HG03139 (cell line): ENCODE measurements around the gene BLVRA.
"Not testable (repeated sequence)": the region's sequence is repeated elsewhere in the genome, so short reads cannot be mapped to it uniquely, and the experiment has no call there.

ENCODE experiments used
- ATAC-seq: cut with Tn5 transposase; IDR thresholded peaks from one replicate; pipeline ENCODE4 v1.9.1; 2021; ENCODE audit not compliant: unreplicated experiment

BLVRA gene

DNA sequence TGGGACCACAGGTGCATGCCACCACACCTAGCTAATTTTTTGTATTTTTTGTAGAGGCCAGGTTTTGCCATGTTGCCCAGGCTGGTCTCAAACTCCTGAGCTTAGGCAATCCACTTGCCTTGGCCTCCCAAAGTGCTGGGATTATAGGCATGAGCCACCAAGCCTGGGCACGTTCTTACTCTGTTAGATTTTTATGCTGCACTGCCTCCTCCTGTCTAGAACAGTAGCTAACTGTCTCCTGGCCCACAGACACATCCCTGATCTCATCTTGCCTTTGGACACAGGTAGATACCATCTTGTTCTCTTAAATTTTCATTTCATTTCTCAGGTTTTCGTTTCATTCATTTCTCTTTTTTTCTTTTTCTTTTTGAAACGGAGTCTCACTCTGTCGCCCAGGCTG, 41.1 kb downstream of the BLVRA start:
- no peak for ATAC-seq

DNA sequence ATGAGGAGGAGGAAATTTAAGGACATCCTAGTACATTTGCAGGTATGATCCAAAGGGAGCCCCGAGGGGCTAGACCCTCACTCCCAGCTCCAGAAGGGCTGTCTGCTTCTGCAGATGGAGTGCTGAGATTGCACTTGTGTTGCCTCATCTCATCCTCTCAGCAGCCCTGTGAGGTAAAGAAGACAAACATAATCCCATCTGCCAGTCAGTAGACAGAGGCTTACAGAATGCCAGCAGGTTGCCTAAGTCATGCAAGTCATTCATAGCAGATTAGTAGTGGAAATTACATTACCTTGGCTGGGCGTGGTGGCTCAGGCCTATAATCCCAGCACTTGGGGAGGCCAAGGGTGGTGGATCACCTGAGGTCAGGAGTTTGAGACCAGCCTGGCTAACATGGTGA, 45.4 kb downstream of the BLVRA start:
- ATAC-seq: no peak

DNA sequence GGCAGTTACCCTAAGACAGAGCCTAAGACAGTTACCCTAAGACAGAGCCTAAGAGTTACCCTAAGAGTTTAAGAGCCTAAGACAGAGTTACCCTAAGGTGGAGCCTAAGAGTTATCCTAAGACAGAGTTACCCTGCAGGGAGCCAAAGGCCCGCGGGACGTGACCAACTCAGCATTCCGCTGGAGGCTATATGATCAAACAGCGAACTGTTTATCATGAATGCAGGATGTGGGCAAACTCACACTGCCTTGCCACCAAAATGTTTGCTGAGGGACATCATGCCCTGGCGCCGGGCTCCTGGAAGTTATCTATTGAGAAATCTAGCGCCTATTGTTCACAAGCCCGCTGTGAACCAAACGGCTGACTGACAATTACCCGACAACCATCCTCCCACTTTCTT, 49.9 kb downstream of the BLVRA start:
- ATAC-seq: no peak

DNA sequence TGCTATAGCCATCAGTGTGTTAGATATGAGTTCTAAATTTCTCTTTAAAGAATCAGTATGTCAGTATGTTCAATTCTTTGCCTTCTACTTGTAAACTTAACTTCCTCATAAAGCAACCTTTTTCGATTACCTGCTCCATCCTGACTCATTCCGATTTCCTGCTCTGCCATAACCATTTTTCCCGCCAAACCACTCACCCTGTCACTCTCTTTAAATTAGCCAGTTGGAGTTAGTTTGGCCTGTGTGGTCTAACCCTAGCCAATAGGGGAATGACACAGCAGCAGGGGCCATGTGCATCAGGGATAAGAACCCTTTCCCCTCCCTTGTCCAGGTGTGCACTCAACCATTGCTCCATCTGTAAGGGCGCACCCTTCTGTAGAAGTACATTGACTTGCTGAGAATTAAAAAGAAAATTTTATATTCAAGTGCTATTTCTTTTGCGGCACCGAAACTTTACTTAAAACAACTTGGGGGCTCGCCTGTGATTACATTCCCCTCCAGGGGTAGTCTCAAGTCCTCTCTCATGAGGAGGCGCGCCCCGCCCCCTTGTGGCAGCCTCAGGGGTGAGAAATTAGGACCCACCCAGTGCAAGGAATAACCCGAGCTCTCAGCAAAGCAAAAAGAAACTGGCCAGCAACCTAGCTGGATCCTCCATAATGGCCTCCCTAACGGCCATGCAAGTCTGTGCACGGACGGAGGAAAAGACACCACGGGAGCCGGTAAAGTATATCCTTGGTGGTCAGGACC, 51.9 kb downstream of the BLVRA start:
- not testable (repeated sequence) for ATAC-seq

GRCh38 chr7:43815373-43815772, 56.9 kb downstream of the BLVRA start:
- ATAC-seq: no peak

DNA sequence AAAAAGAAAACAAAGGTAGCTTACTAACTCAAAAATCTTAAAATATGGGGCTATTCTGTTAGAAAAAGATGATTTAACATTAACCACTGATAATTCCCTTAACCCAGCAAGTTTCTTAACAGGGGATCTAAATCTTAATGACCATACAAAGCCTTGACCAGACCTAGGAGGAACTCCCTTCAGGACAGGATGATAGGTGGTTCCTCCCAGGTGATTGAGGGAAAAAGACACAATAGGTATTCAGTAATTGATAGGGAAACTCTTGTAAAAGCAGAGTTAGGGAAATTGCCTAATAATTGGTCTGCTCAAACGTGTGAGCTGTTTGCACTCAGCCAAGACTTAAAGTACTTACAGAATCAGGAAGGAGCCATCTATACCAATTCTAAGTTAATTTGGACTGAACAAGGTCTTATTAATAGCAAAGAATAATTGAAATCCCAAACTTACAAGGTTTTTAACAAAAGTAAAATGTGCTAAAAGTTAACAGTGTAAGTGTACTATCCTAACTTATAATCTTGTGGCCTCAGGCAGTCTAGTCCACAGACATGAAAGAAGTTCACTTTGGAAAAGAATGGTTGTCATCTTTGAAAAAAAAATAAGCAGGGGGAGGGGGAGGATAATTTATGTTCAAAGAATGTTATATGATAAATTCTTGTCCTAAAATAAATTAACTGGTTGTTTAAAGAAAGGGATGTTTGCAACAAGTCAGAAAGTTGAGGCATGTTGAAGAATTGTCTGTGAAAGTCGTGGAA, 57.7 kb downstream of the BLVRA start:
- ATAC-seq: not testable (repeated sequence)

GRCh38 chr7:43823425-43823824, 64.9 kb downstream of the BLVRA start:
- ATAC-seq: not testable (repeated sequence)

DNA sequence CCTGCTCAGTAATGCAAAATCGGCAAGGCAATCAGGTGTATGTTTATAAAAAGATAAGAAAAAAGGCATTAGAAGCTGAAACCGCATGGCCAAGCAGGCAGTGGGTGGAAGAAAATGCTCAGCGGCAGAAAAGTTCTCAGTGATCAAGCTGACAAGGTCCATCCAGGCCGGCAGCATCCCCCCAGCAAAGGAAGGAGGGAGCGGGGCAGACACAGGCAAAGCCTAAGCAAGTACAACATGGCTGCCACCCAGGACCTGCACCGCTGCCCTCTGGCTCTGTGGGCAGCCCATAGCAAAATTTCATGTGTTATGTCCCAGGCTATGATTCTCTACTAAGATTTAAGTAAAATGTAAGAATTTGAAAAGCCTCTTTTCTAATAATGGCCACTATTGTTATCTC, 65.5 kb downstream of the BLVRA start:
- ATAC-seq: no peak

GRCh38 chr7:43824513-43824912, 66.0 kb downstream of the BLVRA start:
- not testable (repeated sequence) for ATAC-seq

GRCh38 chr7:43824963-43825362, 66.5 kb downstream of the BLVRA start:
- ATAC-seq: no peak

DNA sequence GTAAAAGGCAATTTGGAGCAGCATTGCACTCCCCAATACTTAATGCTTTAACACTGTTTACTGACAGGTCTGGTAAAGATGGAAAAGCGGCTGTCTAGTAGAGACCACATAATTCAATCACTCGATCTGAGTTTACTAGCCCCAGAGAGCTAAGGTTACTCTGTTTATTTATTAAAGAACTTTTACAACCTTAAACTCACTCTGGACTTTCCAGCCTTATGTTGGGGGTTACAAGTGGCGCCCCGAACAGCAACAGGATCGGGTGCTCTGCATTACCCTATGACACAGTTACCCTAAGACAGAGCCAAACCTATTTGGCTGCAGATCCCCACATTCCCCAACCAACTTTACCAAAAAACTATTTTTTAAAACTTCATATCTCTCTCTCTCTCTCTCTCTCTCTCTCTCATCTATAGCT, 66.9 kb downstream of the BLVRA start:
- ATAC-seq: no peak

DNA sequence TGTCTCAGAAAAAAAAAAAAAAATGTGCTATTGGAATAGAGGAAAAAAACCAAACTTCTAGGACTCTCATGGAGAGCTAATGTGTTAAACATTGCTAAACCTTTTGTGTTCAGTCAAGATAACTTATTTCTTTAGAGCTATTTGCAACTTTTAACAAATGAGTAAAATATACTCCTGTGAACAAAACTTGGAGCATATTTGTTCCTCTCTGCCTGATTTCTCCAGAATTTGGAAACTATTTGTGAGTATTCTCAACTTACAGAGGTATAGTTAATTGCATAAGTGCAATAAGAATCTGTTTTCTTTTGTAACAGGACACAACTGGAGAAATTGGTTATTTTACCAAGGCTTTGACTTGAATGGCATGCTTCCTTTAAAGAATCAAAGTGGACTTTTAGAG, 72.4 kb downstream of the BLVRA start:
- ATAC-seq: not testable (repeated sequence)

- ATAC-seq: peak; percentile 48
These were observed 76.2 kb downstream of the BLVRA start for GRCh38 chr7:43834463-43835251.

- no peak for ATAC-seq
These were observed 79.8 kb downstream of the BLVRA start for GRCh38 chr7:43838201-43838658.

DNA sequence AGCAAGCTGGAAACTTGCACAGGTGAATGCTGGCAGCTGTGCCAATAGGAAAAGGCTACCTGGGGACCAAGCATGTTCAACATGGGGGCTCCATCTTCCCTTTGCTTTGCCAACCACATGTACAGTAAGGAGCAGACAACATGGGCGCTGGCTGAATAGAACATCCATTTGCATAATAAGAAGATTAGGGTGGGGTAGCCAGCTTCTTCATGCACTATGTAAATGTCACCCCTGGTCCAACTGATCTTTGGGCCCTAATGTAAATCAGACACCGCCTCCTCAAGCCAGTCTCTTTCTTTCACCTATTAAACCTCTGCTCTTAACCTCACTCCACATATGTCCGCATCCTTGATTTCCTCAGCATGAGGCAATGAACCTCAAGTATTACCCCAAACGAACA, 84.8 kb downstream of the BLVRA start:
- no peak for ATAC-seq

DNA sequence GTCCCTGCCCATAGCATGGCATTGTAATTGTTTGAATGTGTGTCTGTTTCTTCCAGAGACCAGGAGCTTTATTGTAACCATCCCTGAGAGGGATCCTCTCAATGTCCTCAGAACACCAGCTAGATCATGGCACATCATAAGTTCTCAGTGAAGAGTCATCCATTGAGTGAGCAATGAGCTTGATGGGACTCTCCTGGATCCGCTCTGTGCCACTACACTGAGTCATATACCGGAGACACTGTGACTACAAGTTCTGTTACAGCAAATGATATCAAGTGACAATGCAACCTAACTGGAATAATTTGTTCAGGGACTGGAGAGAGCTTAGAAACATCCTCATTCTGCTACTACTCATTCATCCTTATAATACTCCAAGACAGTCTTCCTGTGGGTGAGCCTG, 85.8 kb downstream of the BLVRA start:
- ATAC-seq: no peak

DNA sequence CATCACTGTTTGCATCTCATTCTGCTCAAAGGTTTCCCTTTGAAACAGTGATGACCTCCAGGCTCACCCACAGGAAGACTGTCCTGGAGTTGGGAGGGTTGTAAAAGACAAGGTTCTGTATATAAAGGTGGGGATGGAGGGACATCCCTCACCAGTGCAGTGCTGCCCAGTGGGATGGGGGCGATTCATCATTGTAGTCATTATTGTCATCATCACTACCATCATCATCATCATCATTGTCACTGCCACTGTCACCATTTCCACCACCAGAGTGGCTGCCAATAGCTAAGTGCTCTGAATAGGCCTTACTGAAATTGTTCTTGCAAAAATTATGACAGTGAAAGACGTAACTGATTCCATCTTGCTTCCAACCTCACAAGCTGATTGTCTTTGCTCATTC, 86.2 kb downstream of the BLVRA start:
- no peak for ATAC-seq

GRCh38 chr7:43847496-43847895, 89.0 kb downstream of the BLVRA start:
- no peak for ATAC-seq

GRCh38 chr7:43849047-43849446, 90.6 kb downstream of the BLVRA start:
- no peak for ATAC-seq

- ATAC-seq: no peak
These were observed 92.1 kb downstream of the BLVRA start for GRCh38 chr7:43850348-43851116.

GRCh38 chr7:43851805-43852204, 93.3 kb downstream of the BLVRA start:
- no peak for ATAC-seq
